ENCODE data around the gene PFN3. TPM values are rescaled to one million over a fixed set of nuclear protein-coding genes. Genes with fewer than 3 reads are reported as not detected.
A peak's percentile ranks its signal among the peaks of the same experiment; 100 is the strongest.

Gene PFN3
- total and polyA plus RNA-seq, 2 of the 13 experiments (the other 11 are each of a cell fraction or from before 2014, with no cell fraction given) = not detected

DNA sequence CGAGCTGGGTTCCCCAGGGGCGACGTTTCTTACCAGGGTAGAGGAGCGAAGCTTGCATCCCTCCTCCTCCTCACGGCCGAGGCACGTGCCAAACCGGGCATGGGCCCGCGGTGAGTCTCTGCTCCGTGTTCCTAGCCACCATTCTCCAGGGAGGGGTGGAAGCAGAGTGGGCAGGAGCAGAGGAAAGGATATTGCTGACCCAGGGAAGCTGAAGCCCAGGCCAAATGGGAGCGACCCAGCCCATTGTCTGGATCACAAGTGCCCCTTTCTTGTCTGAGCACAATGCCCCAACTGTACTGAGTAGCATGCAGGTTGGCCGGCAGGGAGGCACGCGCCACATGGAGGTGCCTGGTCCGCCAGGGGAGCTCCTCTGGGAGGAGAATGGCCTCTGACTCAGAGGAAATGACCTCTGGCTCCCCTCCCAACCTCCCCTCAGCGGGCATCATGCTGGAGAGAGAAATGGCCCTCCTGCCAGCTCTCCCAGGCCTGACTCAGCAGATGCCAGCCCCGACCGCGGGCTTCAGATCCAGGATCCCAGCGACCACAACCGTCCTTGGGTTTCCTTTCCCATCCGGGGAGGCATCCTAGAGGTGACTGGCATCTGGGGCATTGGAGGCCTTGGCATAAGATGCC is 47.3 kb upstream of the PFN3 start (continued):
- TF ChIP-seq, protein P1, sequence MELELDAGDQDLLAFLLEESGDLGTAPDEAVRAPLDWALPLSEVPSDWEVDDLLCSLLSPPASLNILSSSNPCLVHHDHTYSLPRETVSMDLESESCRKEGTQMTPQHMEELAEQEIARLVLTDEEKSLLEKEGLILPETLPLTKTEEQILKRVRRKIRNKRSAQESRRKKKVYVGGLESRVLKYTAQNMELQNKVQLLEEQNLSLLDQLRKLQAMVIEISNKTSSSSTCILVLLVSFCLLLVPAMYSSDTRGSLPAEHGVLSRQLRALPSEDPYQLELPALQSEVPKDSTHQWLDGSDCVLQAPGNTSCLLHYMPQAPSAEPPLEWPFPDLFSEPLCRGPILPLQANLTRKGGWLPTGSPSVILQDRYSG (CRISPR knock-in tag; IDR thresholded peaks at IDR 0.05) = no peak
- TF ChIP-seq ZNF790 (CRISPR knock-in tag; IDR thresholded peaks at IDR 0.05; ENCODE audit: borderline replicate concordance) (no peak), ZIK1 (CRISPR knock-in tag; IDR thresholded peaks at IDR 0.05; ENCODE audit: borderline replicate concordance, low read depth) (no peak), MTF1 (CRISPR knock-in tag; IDR thresholded peaks at IDR 0.05) (no peak), AKNA (CRISPR knock-in tag; IDR thresholded peaks at IDR 0.05; ENCODE audit: borderline replicate concordance) (no peak), RARG (CRISPR knock-in tag; IDR thresholded peaks at IDR 0.05; ENCODE audit: low read depth) (no peak), NR2F1 (CRISPR knock-in tag; IDR thresholded peaks at IDR 0.05) (peak; percentile 65 to 86; a peak in 3 of 4 replicates), NFYC (CRISPR knock-in tag; IDR thresholded peaks at IDR 0.05) (peak; percentile 18; the same call in 1 of the 2 replicates), PAWR (CRISPR knock-in tag; IDR thresholded peaks at IDR 0.05; ENCODE audit: borderline replicate concordance) (no peak), CREM (IDR thresholded peaks at IDR 0.05) (peak; percentile 43; the same call in 1 of the 2 replicates), CREM (CRISPR knock-in tag; IDR thresholded peaks at IDR 0.05) (no peak), ZBTB43 (CRISPR knock-in tag; conservative IDR thresholded peaks at IDR 0.05) (no peak), NR1H2 (CRISPR knock-in tag; IDR thresholded peaks at IDR 0.05; ENCODE audit: borderline replicate concordance, low read depth) (no peak), ZNF607 (CRISPR knock-in tag; IDR thresholded peaks at IDR 0.05; ENCODE audit: borderline replicate concordance) (0 out of 2 replicates have a peak, but pooled peaks have one; percentile 36), ZNF781 (CRISPR knock-in tag; IDR thresholded peaks at IDR 0.05; ENCODE audit: borderline replicate concordance, not compliant biosample characterization) (no peak), KDM2A (CRISPR knock-in tag; IDR thresholded peaks at IDR 0.05; ENCODE audit: borderline replicate concordance, low read depth) (peak; percentile 85), SAP130 (CRISPR knock-in tag; IDR thresholded peaks at IDR 0.05; ENCODE audit: low read depth) (peak; percentile 92), ZNF598 (CRISPR knock-in tag; IDR thresholded peaks at IDR 0.05; ENCODE audit: borderline replicate concordance) (no peak), ZNF674 (CRISPR knock-in tag; IDR thresholded peaks at IDR 0.05; ENCODE audit: low read depth) (no peak), ZNF761 (CRISPR knock-in tag; conservative IDR thresholded peaks at IDR 0.05) (peak; percentile 71; the same call in 1 of the 2 replicates)
- TF ChIP-seq, protein P2, sequence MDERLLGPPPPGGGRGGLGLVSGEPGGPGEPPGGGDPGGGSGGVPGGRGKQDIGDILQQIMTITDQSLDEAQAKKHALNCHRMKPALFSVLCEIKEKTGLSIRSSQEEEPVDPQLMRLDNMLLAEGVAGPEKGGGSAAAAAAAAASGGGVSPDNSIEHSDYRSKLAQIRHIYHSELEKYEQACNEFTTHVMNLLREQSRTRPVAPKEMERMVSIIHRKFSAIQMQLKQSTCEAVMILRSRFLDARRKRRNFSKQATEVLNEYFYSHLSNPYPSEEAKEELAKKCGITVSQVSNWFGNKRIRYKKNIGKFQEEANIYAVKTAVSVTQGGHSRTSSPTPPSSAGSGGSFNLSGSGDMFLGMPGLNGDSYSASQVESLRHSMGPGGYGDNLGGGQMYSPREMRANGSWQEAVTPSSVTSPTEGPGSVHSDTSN (CRISPR knock-in tag; IDR thresholded peaks at IDR 0.05) = no peak

All from HepG2 (cell line).